HFFc6 (cell line): Measurements from ENCODE around the gene ITPR3. TPM values are rescaled to one million over a fixed set of nuclear protein-coding genes. Genes with fewer than 3 reads are reported as not detected.

Experiments
- DNase-seq: peaks from one replicate; pipeline ENCODE4 v3.0.0-alpha.2; 2018
- H3K27ac Mint-ChIP-seq: 2 replicates; pipeline ENCODE4 v1.8.0; 2020; ENCODE audit warnings: mild to moderate bottlenecking, mixed read lengths
- H3K27me3 Mint-ChIP-seq: 2 replicates; pipeline ENCODE4 v1.8.0; 2021; ENCODE audit warnings: mild to moderate bottlenecking, moderate library complexity, mixed read lengths; ENCODE audit not compliant: insufficient read depth
- H3K36me3 Mint-ChIP-seq: 2 replicates; pipeline ENCODE4 v1.8.0; 2021; ENCODE audit warnings: low read depth, mixed read lengths
- H3K4me1 Mint-ChIP-seq: 2 replicates; pipeline ENCODE4 v1.8.0; 2020; ENCODE audit warnings: low read depth, mixed read lengths
- H3K4me3 Mint-ChIP-seq: 2 replicates; pipeline ENCODE4 v1.8.0; 2020; ENCODE audit warnings: mild to moderate bottlenecking, moderate library complexity, mixed read lengths
- H3K9me3 Mint-ChIP-seq: 2 replicates; pipeline ENCODE4 v1.8.0; 2020; ENCODE audit warnings: mild to moderate bottlenecking, mixed read lengths
- total RNA-seq, 6 experiments: library from RNA; stranded (reverse); fragmentation: NEBNext Ultra II Directional; extraction: Animal tissue kit (Norgen Biotek cat#: 25700); gene quantifications; 2 replicates in 1 of 6; 3 replicates in 5 of 6; pipeline ENCODE4 v1.2.3, GENCODE V29; 2021
- TF ChIP-seq, protein P1 (sequence below): fragments of 200-600 bp; sonication (generic); IDR thresholded peaks from 2 replicates; pipeline ENCODE4 v1.5.0; 2021; ENCODE audit warnings: antibody characterized with exemption, mild to moderate bottlenecking

The ITPR3 gene
- total RNA-seq, 6 experiments from 2014 or later: 20.2 to 30.3 (median 26.9) TPM

GRCh38 chr6:33678932-33679490 is 57.9 kb downstream of the ITPR3 start:
- TF ChIP-seq, protein P1, sequence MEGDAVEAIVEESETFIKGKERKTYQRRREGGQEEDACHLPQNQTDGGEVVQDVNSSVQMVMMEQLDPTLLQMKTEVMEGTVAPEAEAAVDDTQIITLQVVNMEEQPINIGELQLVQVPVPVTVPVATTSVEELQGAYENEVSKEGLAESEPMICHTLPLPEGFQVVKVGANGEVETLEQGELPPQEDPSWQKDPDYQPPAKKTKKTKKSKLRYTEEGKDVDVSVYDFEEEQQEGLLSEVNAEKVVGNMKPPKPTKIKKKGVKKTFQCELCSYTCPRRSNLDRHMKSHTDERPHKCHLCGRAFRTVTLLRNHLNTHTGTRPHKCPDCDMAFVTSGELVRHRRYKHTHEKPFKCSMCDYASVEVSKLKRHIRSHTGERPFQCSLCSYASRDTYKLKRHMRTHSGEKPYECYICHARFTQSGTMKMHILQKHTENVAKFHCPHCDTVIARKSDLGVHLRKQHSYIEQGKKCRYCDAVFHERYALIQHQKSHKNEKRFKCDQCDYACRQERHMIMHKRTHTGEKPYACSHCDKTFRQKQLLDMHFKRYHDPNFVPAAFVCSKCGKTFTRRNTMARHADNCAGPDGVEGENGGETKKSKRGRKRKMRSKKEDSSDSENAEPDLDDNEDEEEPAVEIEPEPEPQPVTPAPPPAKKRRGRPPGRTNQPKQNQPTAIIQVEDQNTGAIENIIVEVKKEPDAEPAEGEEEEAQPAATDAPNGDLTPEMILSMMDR: no peak
- Mint-ChIP-seq H3K27me3 (peaks cover 2% of the 10 kb centered on the region), H3K36me3 (peaks cover 16% of the 10 kb centered on the region), H3K4me3 (no peak overlapping the region), H3K4me1 (peaks cover 41% of the 10 kb centered on the region), H3K27ac (no peak overlapping the region), H3K9me3 (no peaks in the 10 kb centered on the region)
- no peak for DNase-seq

DNA sequence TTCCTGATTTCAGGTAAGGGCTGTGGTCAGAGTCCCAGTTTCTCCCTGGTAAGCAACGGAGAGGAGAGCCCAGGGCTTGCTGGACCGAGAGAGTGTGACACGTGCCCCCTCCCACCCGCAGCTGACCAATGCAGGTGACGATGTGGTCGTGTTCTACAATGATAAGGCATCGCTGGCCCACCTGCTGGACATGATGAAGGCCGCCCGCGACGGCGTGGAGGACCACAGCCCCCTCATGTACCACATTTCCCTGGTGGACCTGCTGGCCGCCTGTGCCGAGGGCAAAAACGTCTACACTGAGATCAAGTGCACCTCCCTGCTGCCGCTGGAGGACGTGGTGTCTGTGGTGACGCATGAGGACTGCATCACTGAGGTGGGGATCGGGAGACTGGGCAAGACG is 58.6 kb downstream of the ITPR3 start:
- H3K4me3 Mint-ChIP-seq: no peak overlapping the region

GRCh38 chr6:33682341-33682740 is 61.2 kb downstream of the ITPR3 start:
- peaks cover 9% of the 10 kb centered on the region for H3K4me1 Mint-ChIP-seq
- no peak overlapping the region for H3K27ac Mint-ChIP-seq
- peaks cover 23% of the 10 kb centered on the region for H3K36me3 Mint-ChIP-seq
- H3K4me3 Mint-ChIP-seq: no peak overlapping the region
- H3K9me3 Mint-ChIP-seq: no peaks in the 10 kb centered on the region
- DNase-seq: no peak
- TF ChIP-seq, protein P1: no peak
- H3K27me3 Mint-ChIP-seq: no peaks in the 10 kb centered on the region; the same call in none of the 2 replicates

More for the DNA sequence above, 58.6 kb downstream of the ITPR3 start:
- DNase-seq: no peak
- H3K27ac Mint-ChIP-seq: no peak overlapping the region
- peaks cover 16% of the 10 kb centered on the region for H3K36me3 Mint-ChIP-seq
- H3K4me1 Mint-ChIP-seq: peaks cover 35% of the 10 kb centered on the region
- H3K9me3 Mint-ChIP-seq: no peaks in the 10 kb centered on the region
- H3K27me3 Mint-ChIP-seq: peaks cover 2% of the 10 kb centered on the region; the same call in 1 of the 2 replicates
- TF ChIP-seq, protein P1: no peak

DNA sequence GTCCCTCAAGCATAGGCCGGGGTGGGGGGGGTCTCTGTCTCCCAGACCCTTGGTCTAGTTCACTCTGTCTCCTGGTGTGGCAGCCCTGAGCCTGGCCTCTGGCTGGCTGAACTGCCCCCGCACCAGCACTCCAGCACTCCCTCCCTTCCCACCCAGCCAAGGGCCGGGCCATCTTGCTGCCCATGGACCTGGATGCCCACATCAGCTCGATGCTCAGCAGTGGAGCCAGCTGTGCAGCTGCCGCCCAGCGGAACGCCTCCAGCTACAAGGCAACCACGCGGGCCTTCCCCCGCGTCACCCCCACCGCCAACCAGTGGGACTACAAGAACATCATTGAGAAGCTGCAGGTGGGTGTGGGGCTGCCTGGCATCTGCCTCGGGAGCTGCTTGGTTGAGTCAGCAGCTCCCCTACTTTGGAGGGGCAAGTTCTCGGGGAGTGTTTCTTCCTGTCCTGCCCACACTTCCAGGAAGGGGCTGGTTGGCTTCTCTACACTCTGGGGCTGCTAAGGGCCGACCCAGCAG is 62.0 kb downstream of the ITPR3 start:
- Mint-ChIP-seq H3K27ac (no peak overlapping the region), H3K36me3 (peaks cover 16% of the 10 kb centered on the region), H3K4me1 (peaks cover 1% of the 10 kb centered on the region), H3K27me3 (no peaks in the 10 kb centered on the region; the same call in none of the 2 replicates), H3K4me3 (no peak overlapping the region), H3K9me3 (no peaks in the 10 kb centered on the region)
- no peak for DNase-seq
- TF ChIP-seq, protein P1: no peak

DNA sequence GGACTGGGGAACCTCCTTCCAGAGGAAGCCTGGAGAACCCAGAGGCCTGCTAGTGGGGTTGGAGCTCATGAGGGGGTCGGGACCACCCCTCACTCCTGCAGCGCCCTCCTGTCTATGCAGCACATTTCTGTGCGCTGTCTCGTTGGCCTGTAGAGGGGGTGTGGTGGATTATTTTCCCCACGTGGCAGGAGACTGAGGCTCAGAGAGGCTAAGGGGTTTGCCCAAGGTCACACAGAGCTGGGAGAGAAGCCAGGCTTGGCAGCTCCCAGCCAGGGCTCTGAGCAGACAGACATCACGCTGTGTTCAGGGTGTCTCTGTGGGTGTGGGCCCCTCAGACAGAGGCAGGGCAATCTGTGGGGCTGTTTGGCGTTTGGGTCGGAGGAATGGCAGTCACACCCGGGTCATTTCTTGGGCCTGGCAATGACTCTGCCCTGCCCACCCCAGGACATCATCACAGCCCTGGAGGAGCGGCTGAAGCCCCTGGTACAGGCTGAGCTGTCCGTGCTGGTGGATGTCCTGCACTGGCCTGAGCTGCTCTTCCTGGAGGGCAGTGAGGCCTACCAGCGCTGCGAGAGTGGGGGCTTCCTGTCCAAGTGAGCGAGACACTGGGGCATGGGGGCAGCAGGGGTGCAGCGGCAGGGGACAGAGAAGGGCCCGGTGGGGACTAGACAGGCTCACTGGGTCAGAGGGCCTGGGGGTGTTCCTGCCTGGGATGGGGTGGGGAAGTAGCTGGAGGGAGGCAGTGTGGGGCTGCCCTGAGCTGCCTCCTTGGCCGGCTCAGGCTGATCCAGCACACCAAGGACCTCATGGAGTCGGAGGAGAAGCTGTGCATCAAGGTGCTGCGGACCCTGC is 62.7 kb downstream of the ITPR3 start:
- no peak for DNase-seq
- H3K27me3 Mint-ChIP-seq: no peaks in the 10 kb centered on the region; the same call in none of the 2 replicates
- no peak overlapping the region for H3K4me3 Mint-ChIP-seq
- peaks cover 16% of the 10 kb centered on the region for H3K36me3 Mint-ChIP-seq
- no peaks in the 10 kb centered on the region for H3K4me1 Mint-ChIP-seq
- no peaks in the 10 kb centered on the region for H3K9me3 Mint-ChIP-seq
- TF ChIP-seq, protein P1: no peak
- H3K27ac Mint-ChIP-seq: no peak overlapping the region
